WERI-Rb-1 (cell line): ENCODE results near the gene GNAS.
A peak's percentile ranks its signal among the peaks of the same experiment; 100 is the strongest.

Source experiments
- DNase-seq: peaks from one replicate; pipeline ENCODE4 v3.0.0-alpha.2; 2020
- H3K27ac ChIP-seq: fragments of 250-450 bp; sonication (Bioruptor Pico); 2 replicates; pipeline ENCODE4 v1.5.1; 2020; ENCODE audit warnings: mild to moderate bottlenecking, moderate library complexity
- H3K27me3 ChIP-seq: fragments of 250-450 bp; sonication (Bioruptor Pico); 2 replicates; pipeline ENCODE4 v1.5.1; 2021; ENCODE audit warnings: mild to moderate bottlenecking, low read depth, moderate library complexity; ENCODE audit not compliant: insufficient read depth, severe bottlenecking
- H3K36me3 ChIP-seq: fragments of 250-450 bp; sonication (Bioruptor Pico); 2 replicates; pipeline ENCODE4 v1.5.1; 2020; ENCODE audit warnings: mild to moderate bottlenecking, moderate library complexity
- H3K4me3 ChIP-seq: 2 replicates; pipeline ENCODE4 v1.5.1; 2011; ENCODE audit warnings: low read depth, mild to moderate bottlenecking, control low read depth, low read length
- H3K9me3 ChIP-seq: fragments of 250-450 bp; sonication (Bioruptor Pico); 2 replicates; pipeline ENCODE4 v1.5.1; 2021; ENCODE audit warnings: mild to moderate bottlenecking, moderate library complexity; ENCODE audit not compliant: severe bottlenecking
- CTCF ChIP-seq: IDR thresholded peaks from 2 replicates; pipeline ENCODE4 v1.5.1; 2011; ENCODE audit warnings: low read depth, mild to moderate bottlenecking, control low read depth, inconsistent platforms, low read length

The GNAS gene

GRCh38 chr20:58898629-58899408 lies 46.3 kb downstream of the GNAS start:
- no peak for DNase-seq
- peaks cover 81% of the 10 kb centered on the region for H3K36me3 ChIP-seq
- H3K27me3 ChIP-seq, result no peaks in the 10 kb centered on the region
- H3K27ac ChIP-seq, result peak overlapping the region; percentile 87
- no peaks in the 10 kb centered on the region for H3K9me3 ChIP-seq
- TF ChIP-seq CTCF, result no peak
- no peak overlapping the region for H3K4me3 ChIP-seq

GRCh38 chr20:58899512-58899911 lies 47.0 kb downstream of the GNAS start:
- no peak for DNase-seq
- TF ChIP-seq CTCF, result no peak
- H3K27me3 ChIP-seq, result no peaks in the 10 kb centered on the region
- H3K27ac ChIP-seq, result peak overlapping the region; percentile 87
- no peaks in the 10 kb centered on the region for H3K9me3 ChIP-seq
- no peak overlapping the region for H3K4me3 ChIP-seq
- peaks cover 83% of the 10 kb centered on the region for H3K36me3 ChIP-seq

- DNase-seq, result peak; percentile 88
- peak overlapping the region; percentile 18; the same call in 1 of the 2 replicates for H3K4me3 ChIP-seq
- H3K27ac ChIP-seq, result peak overlapping the region; percentile 87
- no peak for TF ChIP-seq CTCF
- peaks cover 89% of the 10 kb centered on the region for H3K36me3 ChIP-seq
- no peaks in the 10 kb centered on the region for H3K9me3 ChIP-seq
- H3K27me3 ChIP-seq, result no peaks in the 10 kb centered on the region
Observed at GRCh38 chr20:58900397-58900796, 47.9 kb downstream of the GNAS start.

GRCh38 chr20:58901488-58902402 lies 49.2 kb downstream of the GNAS start:
- Histone ChIP-seq H3K27ac (peak overlapping the region; percentile 87), H3K4me3 (no peak overlapping the region), H3K9me3 (no peaks in the 10 kb centered on the region), H3K36me3 (peaks cover 90% of the 10 kb centered on the region), H3K27me3 (no peaks in the 10 kb centered on the region)
- no peak for TF ChIP-seq CTCF
- no peak for DNase-seq

GRCh38 chr20:58903614-58904013 lies 51.1 kb downstream of the GNAS start:
- DNase-seq, result no peak
- Histone ChIP-seq H3K27ac (no peak overlapping the region), H3K4me3 (no peak overlapping the region), H3K36me3 (peaks cover 90% of the 10 kb centered on the region), H3K9me3 (no peaks in the 10 kb centered on the region), H3K27me3 (no peaks in the 10 kb centered on the region)
- no peak for TF ChIP-seq CTCF
